ENCODE data around the gene NVL.

- TF ChIP-seq RFX5 (IDR thresholded peaks at IDR 0.05; ENCODE audit: low read depth, low read length) = no peak
- TF ChIP-seq SMC3 (IDR thresholded peaks at IDR 0.05; ENCODE audit: low read depth, low read length) = no peak
- no peak for TF ChIP-seq CTCF (conservative IDR thresholded peaks at IDR 0.05; ENCODE audit: low read depth, low read length)
- TF ChIP-seq RCOR1 (IDR thresholded peaks at IDR 0.05; ENCODE audit: insufficient replicate concordance, low read length) = no peak
- TF ChIP-seq POLR2A (IDR thresholded peaks at IDR 0.05; ENCODE audit: low read depth, low read length) = no peak
- no peak for TF ChIP-seq USF2 (IDR thresholded peaks at IDR 0.05; ENCODE audit: low read depth, low read length)
- no peak for TF ChIP-seq RAD21 (IDR thresholded peaks at IDR 0.05; ENCODE audit: low read length)
- no peak for TF ChIP-seq FOS (IDR thresholded peaks at IDR 0.05; ENCODE audit: low read depth, low read length)
- no peak for TF ChIP-seq MXI1 (IDR thresholded peaks at IDR 0.05; ENCODE audit: borderline replicate concordance, low read depth, low read length)
- no peak for TF ChIP-seq MAZ (IDR thresholded peaks at IDR 0.05; ENCODE audit: borderline replicate concordance, low read depth, low read length)
- no peak for TF ChIP-seq NFE2L2 (IDR thresholded peaks at IDR 0.05; ENCODE audit: low read depth, low read length)
- TF ChIP-seq CEBPB (IDR thresholded peaks at IDR 0.05; ENCODE audit: low read depth, low read length) = peak; percentile 40; the same call in 1 of the 2 replicates
- no peak for TF ChIP-seq BHLHE40 (IDR thresholded peaks at IDR 0.05; ENCODE audit: low read depth, low read length)
Observed at GRCh38 chr1:224182057-224182865, 147.7 kb downstream of the NVL start.

All from IMR-90 (cell line).